Measurements from ENCODE around the gene TLE3. TPM values are rescaled to one million over a fixed set of nuclear protein-coding genes. Genes with fewer than 3 reads are reported as not detected.

The TLE3 gene
- total RNA-seq (100 to 1,000 TPM; 123 to 135 TPM), polyA plus RNA-seq (10 to 100 TPM in 2 of 3 donors, 1 to 10 TPM in 1; 9.9 to 32.6 (median 13.6) TPM), total RNA-seq (113 to 383 (median 210) reads per million in 6 experiments)

DNA sequence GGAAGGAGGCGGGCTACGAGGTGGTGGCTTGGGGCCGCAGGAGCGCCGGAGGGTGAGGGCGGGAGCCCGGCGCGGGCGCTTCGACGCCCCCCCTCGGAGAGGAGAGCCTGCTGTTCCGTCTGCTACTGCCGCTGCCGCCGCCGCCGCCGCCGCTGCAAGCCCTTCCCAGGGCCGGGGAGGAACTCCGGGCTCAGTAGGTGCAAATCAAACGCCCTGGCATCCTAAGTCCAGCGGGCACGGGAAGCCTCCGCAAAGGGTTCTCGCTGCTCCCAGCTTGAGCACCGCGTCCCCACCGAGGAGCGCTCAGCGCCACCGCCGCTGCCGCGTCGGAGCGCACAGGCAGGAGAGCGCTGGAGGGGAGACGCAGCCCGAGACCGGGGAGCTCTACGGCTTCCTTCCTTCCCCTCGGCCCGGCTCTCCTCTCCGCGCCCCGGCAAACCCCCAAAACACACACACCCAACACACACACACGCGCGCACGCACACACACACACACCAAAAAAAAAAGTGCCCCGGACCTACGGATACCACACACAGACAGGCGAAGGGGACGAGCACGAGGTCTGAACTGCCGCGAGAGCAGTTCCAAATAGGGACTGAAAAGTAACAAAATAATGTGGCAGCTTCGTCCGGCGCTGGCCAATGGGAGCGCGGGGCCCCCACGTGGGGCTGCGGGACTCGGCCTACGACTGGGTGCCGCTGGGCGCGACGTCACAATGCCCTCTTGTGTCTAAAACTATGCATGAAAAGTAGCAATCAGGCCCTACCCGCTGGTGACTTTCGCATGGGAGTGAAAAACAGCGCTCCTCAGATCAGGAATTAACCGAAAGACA, at the start of gene TLE3:
Gene TLE3 (minus strand): TSS at position 597 of the 832 bp plus-strand sequence. CDS start 1,119 bp downstream, outside the sequence.
- peaks cover 0 to 4% (median 0%) of the 10 kb centered on the region in 5 donors for H3K27me3 Mint-ChIP-seq
- POLR2A ChIA-PET, result interaction anchor here (0.6 to 6.2 kb wide), 26 partner anchors 10 to 1278 kb away, joined by 3 to 138 read pairs (median 6); partner anchors contain the start of gene RPLP1
- H3K4me1 Mint-ChIP-seq, result peaks cover 35 to 62% (median 52%) of the 10 kb centered on the region in 4 donors
- H3K36me3 Mint-ChIP-seq, result peaks cover 2 to 17% (median 5%) of the 10 kb centered on the region in 3 donors
- peaks cover 0 to 6% (median 0%) of the 10 kb centered on the region in 9 donors for H3K9me3 Mint-ChIP-seq
- DNase-seq (peak; percentile 96 to 99 (median 98)), ATAC-seq (peak; percentile 56 to 70)
- peak within 1 kb of the TSS; percentile 98 to 100 (median 98) for H3K27ac Mint-ChIP-seq
- H3K4me3 Mint-ChIP-seq, result peak within 1 kb of the TSS; percentile 89 to 100 (median 98)

DNA sequence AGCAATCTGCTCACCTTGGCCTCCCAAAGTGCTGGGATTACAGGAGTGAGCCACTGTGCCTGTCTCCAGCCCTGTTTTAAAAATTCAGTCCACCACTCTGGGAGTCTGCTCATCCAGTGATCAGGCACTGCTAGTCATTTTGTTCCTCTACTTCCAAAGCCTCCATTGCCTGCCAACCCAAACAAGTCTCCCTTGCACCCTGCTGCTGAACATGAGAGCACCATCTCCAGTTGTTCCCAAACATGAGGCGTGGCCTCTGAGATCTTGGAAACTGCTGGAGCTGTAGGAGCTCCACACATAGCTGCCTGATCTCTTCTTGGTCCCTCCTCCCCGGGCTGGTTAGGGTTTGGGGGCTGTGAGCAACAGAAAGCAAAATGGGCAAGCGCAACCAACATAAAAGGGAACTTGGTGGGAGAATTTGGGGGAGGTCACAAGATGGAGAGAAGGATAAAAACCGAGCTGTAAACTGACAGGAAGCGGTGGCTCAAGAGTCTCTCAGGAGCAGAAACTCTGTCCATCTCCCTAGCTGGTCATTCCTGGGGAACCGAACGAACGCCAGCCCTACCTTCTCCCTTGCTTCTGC, 49.6 kb upstream of the TLE3 start:
- POLR2A ChIA-PET, result no interaction called here
- Mint-ChIP-seq H3K9me3 (no peaks in the 10 kb centered on the region), H3K27me3 (peaks cover 0 to 22% (median 6%) of the 10 kb centered on the region in 5 donors)

DNA sequence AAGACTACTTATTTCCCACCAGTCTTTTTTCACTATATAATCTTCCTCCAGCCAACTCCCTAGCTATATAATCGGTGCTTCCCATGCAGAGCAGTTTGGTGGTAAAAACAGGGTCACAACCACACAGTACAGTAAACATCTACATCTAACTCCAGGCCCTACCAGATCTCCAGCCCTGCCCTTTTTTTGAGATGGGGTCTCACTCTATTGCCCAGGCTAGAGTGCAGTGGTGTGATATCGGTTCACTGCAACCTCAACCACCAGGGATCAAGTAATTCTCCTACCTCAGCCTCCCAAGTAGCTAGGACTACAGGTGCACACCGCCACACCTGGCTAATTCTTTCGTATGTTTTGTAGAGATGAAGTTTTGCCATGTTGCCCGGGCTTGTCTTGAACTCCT, 49.1 kb upstream of the TLE3 start:
- Mint-ChIP-seq H3K9me3 (no peaks in the 10 kb centered on the region), H3K4me3 (no peak overlapping the region), H3K27me3 (peaks cover 0 to 22% (median 6%) of the 10 kb centered on the region in 5 donors), H3K4me1 (peaks cover 4 to 16% (median 7%) of the 10 kb centered on the region in 4 donors), H3K36me3 (no peaks in the 10 kb centered on the region), H3K27ac (no peak overlapping the region)
- DNase-seq (no peak), ATAC-seq (no peak)
- POLR2A ChIA-PET, result no interaction called here

More for the DNA sequence above, 49.6 kb upstream of the TLE3 start:
- Mint-ChIP-seq H3K27ac (no peak overlapping the region), H3K4me3 (no peak overlapping the region), H3K4me1 (peaks cover 0 to 16% (median 6%) of the 10 kb centered on the region in 4 donors), H3K36me3 (no peaks in the 10 kb centered on the region)
- ATAC-seq (no peak), DNase-seq (no peak)

DNA sequence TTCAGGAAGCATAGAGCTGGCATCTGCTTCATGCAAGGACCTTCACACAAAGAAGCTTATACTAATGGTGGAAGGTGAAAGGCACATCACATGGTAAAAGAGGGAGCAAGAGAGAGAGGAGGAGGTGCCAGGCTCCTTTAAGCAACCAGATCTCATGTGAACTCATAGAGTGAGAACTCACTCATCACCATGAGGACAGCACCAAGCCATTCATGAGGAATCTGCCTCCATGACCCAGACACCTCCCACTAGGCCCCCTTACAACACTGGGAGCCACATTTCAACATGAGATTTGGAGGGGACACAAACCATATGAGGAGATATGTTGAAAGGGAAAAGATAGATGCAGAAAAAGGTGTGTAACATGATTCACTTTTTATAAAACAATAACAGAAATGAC, 48.4 kb upstream of the TLE3 start:
- H3K4me1 Mint-ChIP-seq, result peaks cover 9 to 19% (median 11%) of the 10 kb centered on the region in 4 donors
- H3K27ac Mint-ChIP-seq, result no peak overlapping the region
- H3K9me3 Mint-ChIP-seq, result no peaks in the 10 kb centered on the region
- POLR2A ChIA-PET, result no interaction called here
- no peak for DNase-seq
- no peak overlapping the region for H3K4me3 Mint-ChIP-seq
- no peak for ATAC-seq
- H3K27me3 Mint-ChIP-seq, result peaks cover 0 to 22% (median 6%) of the 10 kb centered on the region in 5 donors
- H3K36me3 Mint-ChIP-seq, result no peaks in the 10 kb centered on the region

DNA sequence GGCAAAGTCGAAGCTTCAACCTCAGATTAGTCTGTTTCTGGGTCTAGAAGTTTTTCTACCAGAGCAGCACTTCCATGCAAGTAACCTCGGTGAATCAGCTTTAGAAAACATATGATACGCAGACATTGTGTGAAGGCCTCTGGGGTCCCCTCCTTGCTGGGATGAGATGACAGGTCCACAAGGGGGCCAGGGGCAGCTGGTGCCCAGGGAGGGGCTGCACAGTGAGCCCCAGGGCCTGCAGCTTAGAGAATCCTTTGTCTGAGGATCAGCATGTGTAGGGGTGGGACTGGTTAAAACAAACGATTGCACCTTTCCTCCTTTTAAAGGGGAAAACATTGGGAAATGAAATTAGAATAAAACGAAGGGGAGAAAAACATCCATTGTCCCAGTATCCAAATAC, 47.5 kb upstream of the TLE3 start:
- Mint-ChIP-seq H3K27ac (no peak overlapping the region), H3K36me3 (no peaks in the 10 kb centered on the region), H3K4me1 (peaks cover 18 to 28% (median 19%) of the 10 kb centered on the region in 4 donors), H3K9me3 (no peaks in the 10 kb centered on the region), H3K27me3 (peaks cover 0 to 22% (median 6%) of the 10 kb centered on the region in 5 donors), H3K4me3 (no peak overlapping the region)
- POLR2A ChIA-PET, result no interaction called here
- no peak for ATAC-seq
- DNase-seq, result no peak

DNA sequence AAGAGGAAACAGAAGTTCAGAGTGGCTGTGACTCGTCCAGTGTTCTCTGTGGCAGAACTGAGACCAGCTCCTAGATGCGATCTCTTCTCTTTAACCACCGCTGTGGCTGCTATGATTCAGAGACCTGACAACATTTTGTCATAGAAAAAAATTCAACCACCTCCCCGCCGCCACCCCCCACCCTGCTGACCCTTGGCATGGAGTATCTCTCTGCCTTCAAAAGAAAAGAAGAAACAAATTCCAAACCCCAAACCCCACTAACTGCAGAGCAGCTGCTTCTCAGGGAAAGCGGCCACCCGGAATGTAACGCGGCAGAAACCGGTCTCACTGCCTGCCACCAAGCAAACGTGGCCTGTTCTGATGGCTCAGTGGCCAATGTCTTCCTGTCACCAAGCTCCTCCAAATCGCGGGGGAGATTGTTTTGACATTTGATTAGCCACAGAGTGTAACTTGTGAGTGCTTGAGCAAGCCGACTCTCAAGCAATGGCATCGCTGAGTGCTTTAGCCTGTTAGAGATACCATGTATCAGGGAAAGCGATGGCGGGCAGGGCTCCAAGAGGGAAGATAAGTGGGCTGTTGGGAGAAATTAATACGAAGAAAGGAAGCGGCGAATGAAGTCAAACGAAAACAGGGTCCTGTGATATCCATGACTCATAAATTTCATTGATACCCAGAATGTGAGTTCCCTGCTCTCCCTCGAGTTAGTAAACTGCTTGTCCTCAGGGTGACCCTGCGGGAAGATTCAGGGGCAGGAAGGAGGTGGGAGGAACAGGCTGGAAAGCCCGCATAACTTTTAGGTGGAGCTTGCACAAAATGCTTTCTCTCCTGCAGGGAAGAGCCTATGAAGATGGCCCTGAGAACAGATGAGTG, 44.8 kb upstream of the TLE3 start:
- peak overlapping the region in 1 of 10 donors; percentile 19 for H3K4me3 Mint-ChIP-seq
- peaks cover 19 to 34% (median 26%) of the 10 kb centered on the region in 4 donors for H3K4me1 Mint-ChIP-seq
- H3K36me3 Mint-ChIP-seq, result no peaks in the 10 kb centered on the region
- DNase-seq, result no peak
- peaks cover 2 to 26% (median 6%) of the 10 kb centered on the region in 5 donors for H3K27me3 Mint-ChIP-seq
- no peaks in the 10 kb centered on the region for H3K9me3 Mint-ChIP-seq
- POLR2A ChIA-PET, result no interaction called here
- peak overlapping the region in 1 of 10 donors; percentile 26 for H3K27ac Mint-ChIP-seq
- ATAC-seq, result no peak

DNA sequence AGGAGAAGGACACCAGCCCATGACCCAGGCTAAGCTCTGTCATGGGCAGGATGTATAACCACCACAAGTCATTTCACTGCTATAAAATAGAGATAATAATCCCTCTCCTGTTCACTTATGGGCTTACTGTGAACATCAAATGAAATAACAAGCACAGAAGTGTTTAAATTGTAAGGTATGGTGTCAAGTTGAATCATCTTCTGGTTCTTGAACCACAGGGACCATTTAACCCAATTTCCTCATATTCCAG, 44.3 kb upstream of the TLE3 start:
- peaks cover 2 to 26% (median 6%) of the 10 kb centered on the region in 5 donors for H3K27me3 Mint-ChIP-seq
- peak overlapping the region in 4 of 10 donors; percentile 26 to 72 (median 52) for H3K27ac Mint-ChIP-seq
- POLR2A ChIA-PET, result no interaction called here

DNA sequence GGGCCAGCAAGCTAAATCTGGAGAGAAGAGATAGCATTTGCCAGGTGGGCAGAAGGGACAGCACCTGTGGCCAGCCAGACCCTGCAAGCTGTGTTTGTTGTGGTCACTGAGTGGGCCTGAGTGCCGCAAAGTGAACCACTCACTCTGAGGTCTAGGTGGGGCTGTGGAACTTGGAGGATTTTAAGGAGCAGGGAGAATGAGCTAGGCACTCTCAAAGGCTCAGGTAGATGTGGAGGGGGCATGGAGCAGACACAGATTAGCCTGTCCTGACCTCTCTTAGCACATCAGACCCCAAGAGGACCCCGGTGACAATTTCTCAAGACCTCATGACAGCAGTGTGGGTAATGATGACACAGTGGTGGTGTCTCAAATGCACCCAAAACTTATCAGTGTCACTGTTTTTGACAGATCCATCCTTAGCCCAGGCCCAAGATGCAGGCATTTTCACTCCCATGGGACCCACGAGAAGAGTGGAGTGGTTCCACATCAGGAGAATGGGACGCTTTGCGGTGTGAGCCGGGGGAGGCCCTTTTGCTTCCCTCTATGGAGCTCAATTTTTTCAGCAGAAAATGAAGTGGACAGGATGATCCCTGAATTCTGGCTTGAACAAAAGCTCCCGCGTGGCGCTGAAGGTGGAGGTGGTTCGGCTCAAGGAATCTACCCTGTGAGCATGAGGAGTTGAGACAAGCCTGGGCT, 43.8 kb upstream of the TLE3 start:
- H3K36me3 Mint-ChIP-seq, result no peaks in the 10 kb centered on the region
- ATAC-seq, result no peak
- H3K9me3 Mint-ChIP-seq, result no peaks in the 10 kb centered on the region
- peak overlapping the region; percentile 33 to 72 (median 66) for H3K4me3 Mint-ChIP-seq
- H3K27me3 Mint-ChIP-seq, result peaks cover 2 to 26% (median 6%) of the 10 kb centered on the region in 5 donors
- H3K4me1 Mint-ChIP-seq, result peaks cover 17 to 34% (median 26%) of the 10 kb centered on the region in 4 donors
- DNase-seq, result no peak
- H3K27ac Mint-ChIP-seq, result peak overlapping the region in 7 of 10 donors; percentile 36 to 84 (median 72)
- POLR2A ChIA-PET, result no interaction called here

More for the DNA sequence above, 44.3 kb upstream of the TLE3 start:
- Mint-ChIP-seq H3K9me3 (no peaks in the 10 kb centered on the region), H3K36me3 (no peaks in the 10 kb centered on the region), H3K4me1 (peaks cover 17 to 34% (median 26%) of the 10 kb centered on the region in 4 donors), H3K4me3 (peak overlapping the region in 2 of 10 donors; percentile 49 to 64)
- ATAC-seq (no peak), DNase-seq (no peak)

DNA sequence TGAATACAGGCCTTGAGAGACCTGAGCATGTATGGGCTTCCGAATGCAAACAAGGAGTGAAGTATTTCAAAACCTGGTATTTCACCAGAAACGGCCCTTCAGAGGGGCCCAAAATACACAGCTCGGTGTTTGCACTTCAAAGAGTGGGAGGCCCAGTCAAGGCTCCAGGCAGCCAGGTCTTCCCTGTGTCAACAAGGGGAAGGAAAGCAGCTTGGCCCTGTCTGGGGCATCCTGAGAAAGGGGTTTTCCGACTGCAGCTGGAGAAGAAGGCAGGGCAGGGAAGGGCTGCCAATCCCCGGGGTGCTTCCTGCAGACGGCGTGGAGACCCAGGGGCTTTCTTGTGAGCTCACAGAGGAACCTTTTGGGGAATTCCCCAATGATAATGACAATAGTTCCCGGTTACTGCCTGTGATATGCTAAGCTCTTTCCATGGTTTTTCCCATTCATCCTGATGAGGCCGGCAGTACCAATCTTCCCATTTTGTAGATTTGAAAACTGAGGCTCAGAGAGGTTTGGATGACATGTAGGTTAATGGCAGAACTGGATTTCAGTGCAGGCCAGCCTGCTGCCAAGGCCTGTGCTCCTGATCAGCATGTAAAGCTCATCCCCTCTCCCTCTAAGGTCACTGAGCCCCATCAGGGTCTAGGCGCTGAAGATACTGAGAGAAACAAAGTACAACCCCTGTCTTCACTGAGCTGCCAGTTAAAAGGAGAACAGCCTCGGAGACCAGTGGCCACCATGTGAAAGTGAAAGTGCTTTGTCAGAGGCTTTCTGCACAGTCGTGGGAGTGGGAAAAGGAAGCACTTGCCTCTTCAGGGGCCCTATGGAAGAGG, 43.0 kb upstream of the TLE3 start:
- no peaks in the 10 kb centered on the region for H3K9me3 Mint-ChIP-seq
- no peaks in the 10 kb centered on the region for H3K36me3 Mint-ChIP-seq
- H3K27me3 Mint-ChIP-seq, result peaks cover 2 to 26% (median 6%) of the 10 kb centered on the region in 5 donors
- H3K27ac Mint-ChIP-seq, result peak overlapping the region in 5 of 10 donors; percentile 36 to 84 (median 72)
- POLR2A ChIA-PET, result interaction anchor here (0.9 kb wide), 1 partner anchor 41 kb away, joined by 3 read pairs; no protein-coding TSS in a partner anchor
- ATAC-seq (peak; percentile 47 to 50), DNase-seq (peak in 5 of 10 donors; percentile 2 to 13 (median 9))
- peak overlapping the region; percentile 33 to 72 (median 66) for H3K4me3 Mint-ChIP-seq
- peaks cover 17 to 34% (median 26%) of the 10 kb centered on the region in 4 donors for H3K4me1 Mint-ChIP-seq

DNA sequence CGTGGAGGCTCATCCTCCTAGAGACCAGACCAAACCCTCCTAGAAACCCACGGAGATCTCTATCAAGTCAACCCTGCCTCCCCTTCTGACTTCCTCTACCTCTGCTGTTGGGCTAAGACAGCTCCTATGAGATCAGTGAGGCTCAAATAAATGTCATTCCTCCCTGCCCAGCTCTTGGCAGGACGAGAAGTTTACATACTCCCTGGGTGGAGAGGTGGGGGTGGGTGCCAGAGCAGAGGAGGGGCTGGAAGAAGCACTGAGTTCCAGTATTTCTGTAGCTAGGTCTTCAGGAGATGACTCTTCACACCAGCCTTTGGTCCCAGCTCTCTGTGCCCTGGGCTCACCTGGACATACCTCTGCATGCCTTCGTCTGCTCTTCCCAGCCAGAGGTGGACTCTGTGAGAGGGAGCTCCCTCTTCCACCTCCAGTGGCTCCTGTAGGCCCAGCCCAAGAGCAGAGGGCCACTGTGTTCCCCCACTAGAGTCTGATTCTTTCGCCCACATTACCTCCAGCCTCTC, 42.4 kb upstream of the TLE3 start:
- peaks cover 17 to 34% (median 26%) of the 10 kb centered on the region in 4 donors for H3K4me1 Mint-ChIP-seq
- peak overlapping the region in 1 of 10 donors; percentile 29 for H3K27ac Mint-ChIP-seq
- ATAC-seq (no peak), DNase-seq (no peak)
- no peaks in the 10 kb centered on the region for H3K36me3 Mint-ChIP-seq
- H3K27me3 Mint-ChIP-seq, result peaks cover 2 to 26% (median 3%) of the 10 kb centered on the region in 5 donors
- POLR2A ChIA-PET, result interaction anchor here (0.9 kb wide), 1 partner anchor 40 kb away, joined by 3 read pairs; no protein-coding TSS in a partner anchor
- H3K9me3 Mint-ChIP-seq, result peaks cover 0 to under 1% (median 0%) of the 10 kb centered on the region in 9 donors
- H3K4me3 Mint-ChIP-seq, result peak overlapping the region in 3 of 10 donors; percentile 6 to 71 (median 45)

DNA sequence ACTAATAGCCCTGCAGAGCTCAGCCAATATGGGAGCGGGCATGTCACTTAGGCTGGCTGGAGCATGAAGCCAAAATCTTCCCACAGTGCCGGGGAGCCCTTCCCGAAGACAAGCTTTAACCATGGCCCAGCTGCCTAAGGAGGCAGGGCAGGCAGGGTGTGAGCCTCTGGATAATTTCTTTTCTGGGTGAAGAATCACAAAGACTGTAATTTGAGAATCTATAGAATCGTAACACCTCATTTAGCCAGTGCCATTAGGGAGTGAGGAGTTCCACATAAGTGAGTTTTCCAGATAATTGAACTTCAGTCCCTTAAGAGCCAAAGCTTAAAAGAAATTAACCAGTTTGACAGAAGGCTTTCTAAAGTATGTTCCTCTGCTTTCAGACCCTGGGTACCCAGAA, 40.2 kb upstream of the TLE3 start:
- DNase-seq, result no peak
- no peak overlapping the region for H3K27ac Mint-ChIP-seq
- H3K9me3 Mint-ChIP-seq, result peaks cover 0 to 2% (median 0%) of the 10 kb centered on the region in 9 donors
- POLR2A ChIA-PET, result no interaction called here
- H3K4me3 Mint-ChIP-seq, result no peak overlapping the region
- H3K27me3 Mint-ChIP-seq, result peaks cover 0 to 15% (median 2%) of the 10 kb centered on the region in 5 donors
- no peak for ATAC-seq
- H3K36me3 Mint-ChIP-seq, result no peaks in the 10 kb centered on the region
- peaks cover 19 to 33% (median 26%) of the 10 kb centered on the region in 4 donors for H3K4me1 Mint-ChIP-seq

Measured in naive thymus-derived CD8-positive, alpha-beta T cell (primary cell).